Rectal smooth muscle tissue (tissue), 1 donor: ENCODE measurements around the gene KIF20A.

ENCODE experiments used
- H3K27ac ChIP-seq: one replicate; pipeline ENCODE4 v1.7.0; 2013; ENCODE audit warnings: low read depth, low read length, inconsistent platforms
- H3K27me3 ChIP-seq: one replicate; pipeline ENCODE4 v1.7.0; 2013; ENCODE audit warnings: low read length; ENCODE audit not compliant: control insufficient read depth, insufficient read depth
- H3K36me3 ChIP-seq: one replicate; pipeline ENCODE4 v1.7.0; 2013; ENCODE audit warnings: low read length; ENCODE audit not compliant: control insufficient read depth, insufficient read depth
- H3K4me1 ChIP-seq: one replicate; pipeline ENCODE4 v1.7.0; 2013; ENCODE audit warnings: low read length; ENCODE audit not compliant: control insufficient read depth, insufficient read depth
- H3K4me3 ChIP-seq: one replicate; pipeline ENCODE4 v1.7.0; 2013; ENCODE audit warnings: low read length
- H3K9ac ChIP-seq: one replicate; pipeline ENCODE4 v1.7.0; 2013; ENCODE audit warnings: low read length

KIF20A gene

DNA sequence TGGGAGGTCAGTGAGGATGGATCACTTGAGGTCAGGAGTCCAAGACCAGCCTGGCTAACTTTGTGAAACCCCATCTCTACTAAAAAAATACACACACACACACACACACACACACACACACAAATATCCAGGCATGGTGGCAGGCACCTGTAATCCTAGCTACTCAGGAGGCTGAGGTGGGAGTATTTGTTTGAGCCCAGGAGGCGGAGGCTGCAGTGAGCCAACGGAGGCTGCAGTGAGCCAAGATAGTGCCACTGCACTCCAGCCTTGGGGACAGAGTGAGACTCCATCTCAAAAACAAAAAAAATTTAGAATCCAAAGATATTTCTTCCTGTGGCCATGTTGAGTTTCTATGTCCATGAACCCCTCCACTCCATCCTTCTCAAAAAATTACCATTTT lies 55.7 kb downstream of the KIF20A start:
- Histone ChIP-seq H3K9ac (no peak overlapping the region), H3K36me3 (no peaks in the 10 kb centered on the region), H3K4me1 (no peaks in the 10 kb centered on the region), H3K27me3 (no peaks in the 10 kb centered on the region), H3K27ac (no peak overlapping the region), H3K4me3 (no peak overlapping the region)
